Spleen (tissue), 11 donors: Measurements from ENCODE around the gene PPP4R3A. TPM values are rescaled to one million over a fixed set of nuclear protein-coding genes. Genes with fewer than 3 reads are reported as not detected.
A peak's percentile ranks its signal among the peaks of the same experiment; 100 is the strongest.

Experiments
- DNase-seq: peaks from one replicate; pipeline ENCODE4 v3.0.0-alpha.2; 2020
- H3K27ac ChIP-seq, 8 donors: fragments of 200-600 bp; sonication (generic) in 7 of 8; 1 replicate in 4 of 8; 2 replicates in 4 of 8; pipeline versions ENCODE4 v1.5.0 to v1.8.0; 2016 to 2021; ENCODE audit warnings: inconsistent platforms in 4 of 8, mild to moderate bottlenecking in 4 of 8, moderate library complexity in 1 of 8
- H3K27me3 ChIP-seq, 7 donors: fragments of 200-600 bp; sonication (generic) in 6 of 7; replicated peaks in 1 of 7; 1 replicate in 4 of 7; 2 replicates in 3 of 7; pipeline versions ENCODE4 v1.5.0 to v1.8.0; 2016 to 2021; ENCODE audit warnings: inconsistent platforms in 3 of 7, mild to moderate bottlenecking in 1 of 7
- H3K36me3 ChIP-seq, 6 donors: fragments of 200-600 bp; sonication (generic) in 5 of 6; 1 replicate in 4 of 6; 2 replicates in 2 of 6; pipeline versions ENCODE4 v1.5.0 to v1.8.0; 2016 to 2021; ENCODE audit warnings: inconsistent platforms in 2 of 6
- H3K4me1 ChIP-seq, 6 donors: fragments of 200-600 bp; sonication (generic) in 5 of 6; 1 replicate in 3 of 6; 2 replicates in 3 of 6; pipeline versions ENCODE4 v1.5.0 to v1.8.0; 2016 to 2021; ENCODE audit warnings: inconsistent platforms in 3 of 6
- H3K4me3 ChIP-seq, 8 donors: fragments of 200-600 bp; sonication (generic) in 7 of 8; 1 replicate in 4 of 8; 2 replicates in 4 of 8; pipeline versions ENCODE4 v1.5.0 to v1.8.0; 2016 to 2021; ENCODE audit warnings: inconsistent platforms in 4 of 8, mild to moderate bottlenecking in 4 of 8, moderate library complexity in 2 of 8
- H3K9me3 ChIP-seq, 8 donors: fragments of 200-600 bp; sonication (generic) in 7 of 8; 1 replicate in 4 of 8; 2 replicates in 4 of 8; pipeline versions ENCODE4 v1.5.0 to v1.8.0; 2016 to 2021; ENCODE audit warnings: inconsistent platforms in 4 of 8
- CTCF ChIP-seq, 11 experiments: fragments of 200-600 bp in 7 of 11; fragments of 450-650 bp in 4 of 11; sonication (generic) in 4 of 11; IDR thresholded peaks in 8 of 11; conservative IDR thresholded peaks in 3 of 11; 1 replicate in 7 of 11; 2 replicates in 4 of 11; pipeline versions ENCODE4 v1.4.0 to v1.8.0; 2016 to 2021; ENCODE audit warnings: antibody characterized with exemption in 11 of 11, inconsistent platforms in 4 of 11, mild to moderate bottlenecking in 1 of 11
- POLR2A ChIP-seq, 3 donors: fragments of 450-650 bp; IDR thresholded peaks; one replicate each; pipeline ENCODE4 v1.5.1; 2017; ENCODE audit warnings: antibody characterized with exemption in 3 of 3, mild to moderate bottlenecking in 1 of 3
- POLR2AphosphoS5 ChIP-seq, 3 donors: sonication (generic); formaldehyde crosslinking; IDR thresholded peaks; one replicate each; pipeline ENCODE4 v1.5.1; 2017; ENCODE audit warnings: antibody characterized with exemption in 3 of 3
- WGBS, 5 donors: extraction: QIAGEN DNeasy Blood & Tissue Kit in 3 of 5; methylation state at CpG; one replicate each; pipeline versions ENCODE4 v1.1.5 to v1.1.7; 2013 to 2018; 5-methylcytosine and 5-hydroxymethylcytosine counted together
- intact Hi-C: fragments of 100-400 bp; cut with DNase I; formaldehyde crosslinking; loops from one replicate; pipeline ENCODE4 v1.15.0; 2023; ENCODE audit warnings: low total_unique reads
- polyA plus RNA-seq, 3 donors: library from polyadenylated mRNA; stranded (reverse); fragments of 200-250 nt; gene quantifications; one replicate each; pipeline ENCODE4 v1.2.1, GENCODE V29; 2013
- total RNA-seq, 7 donors: library from RNA; depleted of rRNA in 3 of 7; stranded (reverse); fragments of >200 nt in 3 of 7; fragmentation: NEBNext Ultra II Directional in 4 of 7; extraction: Animal tissue kit (Norgen Biotek cat#: 25700) in 4 of 7; gene quantifications; one replicate each; pipeline versions ENCODE4 v1.1.0 to v1.2.1, GENCODE V29; 2016 to 2021
- donor health status: healthy with polysubstance abuse.
- donor health status: DM: no; HTN: no; CAD: no; lungs with moderate emphysema.
- donor health status: DM: no; HTN: no; CAD: no.
- donor health status: Bipolar disorder and iron deficiency.
- donor health status: healthy.
- donor health status: DM: no; HTN: no; CAD: no.
- donor health status: DM: yes; HTN: yes; CAD: no.

The PPP4R3A gene
- total and polyA plus RNA-seq, 10 donors = 53.9 to 119 (median 105) TPM

DNA sequence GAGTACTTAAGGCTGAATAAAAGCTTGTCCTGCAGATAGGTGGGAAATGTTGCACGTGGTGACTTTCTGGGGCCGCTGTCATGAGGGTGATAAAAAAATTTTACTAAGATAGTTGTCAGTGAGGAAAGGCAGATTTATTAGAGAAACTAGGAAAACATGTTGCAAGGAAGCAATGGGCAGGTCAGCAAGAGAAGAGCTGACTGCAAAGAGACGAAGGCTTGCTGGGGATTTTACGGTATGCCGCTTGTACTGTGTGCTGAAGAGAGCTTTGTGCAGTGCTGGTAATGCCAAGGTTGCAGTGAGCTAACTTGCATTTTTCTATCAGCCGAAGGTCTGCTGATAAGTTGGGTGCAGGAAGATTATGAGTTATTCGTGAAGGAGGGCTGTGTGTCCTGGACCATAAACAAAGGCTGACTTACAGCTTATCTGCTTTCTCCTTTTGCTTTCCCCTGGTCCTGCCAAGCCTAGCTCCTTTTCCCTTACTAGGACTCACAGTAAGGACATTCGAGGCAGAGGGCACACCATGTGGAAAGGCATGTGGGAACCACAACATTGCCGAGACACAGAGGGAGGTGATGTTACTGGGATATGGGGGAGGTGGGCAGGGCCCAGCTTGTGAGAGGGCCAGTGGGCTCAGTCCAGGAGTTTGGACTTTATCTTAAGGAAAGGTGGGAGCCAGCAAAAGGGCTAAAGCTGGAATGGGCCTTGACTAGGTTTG, 85.1 kb downstream of the PPP4R3A start:
- 87 to 93% (median 90%) methylated on average over 9 of the region's 9 CpGs for WGBS, 5 donors
- TF ChIP-seq POLR2AphosphoS5 (IDR thresholded peaks at IDR 0.05) = no peak
- Histone ChIP-seq H3K4me1 (peaks cover 0 to 20% (median 0%) of the 10 kb centered on the region in 6 donors), H3K4me3 (no peak overlapping the region), H3K36me3 (no peaks in the 10 kb centered on the region), H3K27ac (no peak overlapping the region), H3K9me3 (no peaks in the 10 kb centered on the region), H3K27me3 (no peaks in the 10 kb centered on the region)
- intact Hi-C loops = no loop called here
- no peak for DNase-seq

DNA sequence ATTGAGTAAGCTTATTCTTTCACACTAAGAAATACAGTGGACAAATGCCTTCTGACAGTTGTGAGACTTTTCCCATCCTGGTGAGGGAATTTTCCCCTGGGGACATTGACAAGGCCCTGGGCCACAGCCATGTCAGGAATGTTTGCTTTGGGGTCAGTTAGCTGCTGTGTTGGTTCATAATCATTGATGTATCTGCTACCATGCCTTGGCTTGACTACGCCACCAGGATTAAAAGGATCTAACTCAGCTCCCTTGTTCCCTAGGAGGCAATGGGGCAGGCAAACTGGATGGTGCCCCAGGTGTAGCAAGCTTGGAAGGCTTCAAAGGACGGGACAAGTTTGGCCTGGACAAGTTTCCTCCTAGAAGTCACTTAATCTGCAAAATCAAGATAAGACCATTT, 89.4 kb downstream of the PPP4R3A start:
- H3K9me3 ChIP-seq = no peaks in the 10 kb centered on the region
- H3K36me3 ChIP-seq = no peaks in the 10 kb centered on the region
- 78 to 92% (median 83%) methylated on average over 2 of the region's 2 CpGs for WGBS, 5 donors
- no peaks in the 10 kb centered on the region for H3K27me3 ChIP-seq
- TF ChIP-seq CTCF (IDR thresholded peaks at IDR 0.05 in 8 of 11, conservative IDR thresholded peaks at IDR 0.05 in 3 of 11) (no peak), POLR2AphosphoS5 (IDR thresholded peaks at IDR 0.05) (no peak), POLR2A (IDR thresholded peaks at IDR 0.05) (no peak)
- H3K4me3 ChIP-seq = no peak overlapping the region
- intact Hi-C loops = no loop called here
- H3K27ac ChIP-seq = no peak overlapping the region
- H3K4me1 ChIP-seq = peaks cover 7 to 44% (median 26%) of the 10 kb centered on the region in 6 donors
- DNase-seq = no peak

- Histone ChIP-seq H3K36me3 (peaks cover 0 to 7% (median 0%) of the 10 kb centered on the region in 6 donors), H3K4me1 (peaks cover 16 to 56% (median 38%) of the 10 kb centered on the region in 6 donors), H3K9me3 (no peaks in the 10 kb centered on the region), H3K4me3 (no peak overlapping the region), H3K27me3 (no peaks in the 10 kb centered on the region), H3K27ac (peak overlapping the region in 6 of 8 donors; percentile 22 to 94 (median 92))
- 45 to 64% (median 55%) methylated on average over 3 of the region's 3 CpGs for WGBS, 5 donors
- intact Hi-C loops = loop anchor here (5.0 to 10.0 kb wide), 2 partner anchors 55 to 92 kb away; no protein-coding TSS in a partner anchor
- no peak for DNase-seq
- no peak for TF ChIP-seq CTCF (IDR thresholded peaks at IDR 0.05 in 8 of 11, conservative IDR thresholded peaks at IDR 0.05 in 3 of 11)
- TF ChIP-seq POLR2A (IDR thresholded peaks at IDR 0.05) = no peak
- TF ChIP-seq POLR2AphosphoS5 (IDR thresholded peaks at IDR 0.05) = no peak
These were observed 90.7 kb downstream of the PPP4R3A start for GRCh38 chr14:91419451-91419850.

GRCh38 chr14:91419044-91419397, 91.1 kb downstream of the PPP4R3A start:
- no peak for DNase-seq
- intact Hi-C loops = loop anchor here (5.0 to 10.0 kb wide), 2 partner anchors 54 to 92 kb away; no protein-coding TSS in a partner anchor
- TF ChIP-seq POLR2A (IDR thresholded peaks at IDR 0.05) (no peak), CTCF (IDR thresholded peaks at IDR 0.05 in 8 of 11, conservative IDR thresholded peaks at IDR 0.05 in 3 of 11) (peak in 4 of 11 experiments; percentile 23 to 64 (median 44)), POLR2AphosphoS5 (IDR thresholded peaks at IDR 0.05) (no peak)
- peak overlapping the region; percentile 3 to 94 (median 83) for H3K27ac ChIP-seq
- H3K27me3 ChIP-seq = no peaks in the 10 kb centered on the region
- 18 to 35% (median 24%) methylated on average over 12 of the region's 12 CpGs for WGBS, 5 donors
- H3K4me1 ChIP-seq = peaks cover 19 to 60% (median 43%) of the 10 kb centered on the region in 6 donors
- no peaks in the 10 kb centered on the region for H3K9me3 ChIP-seq
- peaks cover 0 to 11% (median 0%) of the 10 kb centered on the region in 6 donors for H3K36me3 ChIP-seq
- peak overlapping the region in 5 of 8 donors; percentile 81 to 96 (median 95) for H3K4me3 ChIP-seq
